PC-3 (cell line): ENCODE measurements around the gene PPIL3.

ENCODE experiments used
- CTCF ChIP-seq: fragments of 300-600 bp; sonication (generic); conservative IDR thresholded peaks from 2 replicates; pipeline ENCODE4 v1.5.1; 2017; ENCODE audit warnings: antibody characterized with exemption, low read depth, mild to moderate bottlenecking, low read length
- EZH2 ChIP-seq: fragments of 300-600 bp; sonication (generic); IDR thresholded peaks from one replicate; pipeline ENCODE4 v1.6.1; 2017; ENCODE audit warnings: antibody characterized with exemption, mild to moderate bottlenecking, low read length; ENCODE audit not compliant: unreplicated experiment

- no peak for TF ChIP-seq CTCF
- TF ChIP-seq EZH2, result no peak
These were observed 32.1 kb downstream of the PPIL3 start for GRCh38 chr2:200856806-200857205.
